MCF 10A (cell line): ENCODE results near the gene GLB1L3. TPM values are rescaled to one million over a fixed set of nuclear protein-coding genes. Genes with fewer than 3 reads are reported as not detected.

Source experiments
- BruUV-seq: library from RNA; stranded (reverse); fragments of 400-500 nt; replicated peaks from 2 replicates; lab custom pipeline; 2021; lab: Mats Ljungman, UMichigan
- CTCF ChIA-PET: fragments of 300-600 bp; sonication (Branson Sonifier 250); formaldehyde crosslinking; extraction: SDS; loops from one replicate; lab custom pipeline; 2021; ENCODE audit warnings: antibody characterized with exemption, inconsistent platforms; lab: Yijun Ruan, JAX
- POLR2A ChIA-PET: fragments of 300-600, 350-650 bp; sonication (Branson Sonifier 250); formaldehyde crosslinking; extraction: SDS; loops from one replicate; lab custom pipeline; 2020; ENCODE audit warnings: antibody characterized with exemption, inconsistent platforms; lab: Yijun Ruan, JAX
- DNase-seq: peaks from one replicate; pipeline ENCODE4 v3.0.0-alpha.2; 2018; ENCODE audit not compliant: unreplicated experiment
- H3K27ac Mint-ChIP-seq: one replicate; pipeline ENCODE4 v1.8.0; 2022; ENCODE audit warnings: mild to moderate bottlenecking, low read depth, mixed read lengths; ENCODE audit not compliant: unreplicated experiment
- H3K27me3 Mint-ChIP-seq: one replicate; pipeline ENCODE4 v1.8.0; 2022; ENCODE audit warnings: mixed read lengths; ENCODE audit not compliant: insufficient read depth, unreplicated experiment
- H3K36me3 Mint-ChIP-seq: one replicate; pipeline ENCODE4 v1.8.0; 2022; ENCODE audit warnings: mild to moderate bottlenecking, moderate library complexity, mixed read lengths; ENCODE audit not compliant: insufficient read depth, unreplicated experiment
- H3K4me1 Mint-ChIP-seq: one replicate; pipeline ENCODE4 v1.8.0; 2022; ENCODE audit warnings: mixed read lengths; ENCODE audit not compliant: insufficient read depth, unreplicated experiment
- H3K4me3 Mint-ChIP-seq: one replicate; pipeline ENCODE4 v1.8.0; 2022; ENCODE audit warnings: mild to moderate bottlenecking, moderate library complexity, mixed read lengths; ENCODE audit not compliant: unreplicated experiment
- H3K9me3 Mint-ChIP-seq: one replicate; pipeline ENCODE4 v1.8.0; 2022; ENCODE audit warnings: mixed read lengths; ENCODE audit not compliant: unreplicated experiment
- CTCF ChIP-seq: fragments of 200-600 bp; IDR thresholded peaks from one replicate; pipeline ENCODE4 v1.8.0; 2022; ENCODE audit warnings: antibody characterized with exemption, mild to moderate bottlenecking; ENCODE audit not compliant: unreplicated experiment
- intact Hi-C: fragments of 100-400 bp; cut with micrococcal nuclease; formaldehyde crosslinking; loops from 2 replicates; pipeline ENCODE4 v1.14.1; 2022
- total RNA-seq: library from RNA; stranded (reverse); gene quantifications from 2 replicates; pipeline ENCODE4 v1.2.3, GENCODE V29; 2022

GLB1L3 gene
- total RNA-seq, 1 experiment from 2014 or later, result not detected

GRCh38 chr11:134273317-134273712 is 2.9 kb upstream of the GLB1L3 start:
- no peak overlapping the region for H3K4me3 Mint-ChIP-seq
- no peaks in the 10 kb centered on the region for H3K36me3 Mint-ChIP-seq
- peaks cover 23% of the 10 kb centered on the region for H3K27me3 Mint-ChIP-seq
- POLR2A ChIA-PET, result interaction anchor here (0.6 to 1.6 kb wide), 3 partner anchors 13 to 143 kb away, joined by 3 to 4 read pairs (median 3); partner anchors contain the start of gene ACAD8
- no peak overlapping the region for H3K27ac Mint-ChIP-seq
- H3K4me1 Mint-ChIP-seq, result peaks cover 7% of the 10 kb centered on the region
- no peak for TF ChIP-seq CTCF
- intact Hi-C loops, result no loop called here
- no peak for DNase-seq
- CTCF ChIA-PET, result interaction anchor here (0.7 to 1.2 kb wide), 3 partner anchors 9 to 17 kb away, joined by 3 to 4 read pairs (median 3); no protein-coding TSS in a partner anchor
- no peaks in the 10 kb centered on the region for H3K9me3 Mint-ChIP-seq
- BruUV-seq, result no TSS peak

- Mint-ChIP-seq H3K9me3 (no peaks in the 10 kb centered on the region), H3K27ac (no peak overlapping the region), H3K4me1 (peaks cover 5% of the 10 kb centered on the region), H3K4me3 (no peak overlapping the region), H3K27me3 (peaks cover 23% of the 10 kb centered on the region), H3K36me3 (no peaks in the 10 kb centered on the region)
- no TSS peak for BruUV-seq
- DNase-seq, result no peak
- intact Hi-C loops, result no loop called here
- POLR2A ChIA-PET, result no interaction called here
- TF ChIP-seq CTCF, result no peak
- CTCF ChIA-PET, result interaction anchor here (1.0 kb wide), 1 partner anchor 11 kb away, joined by 4 read pairs; no protein-coding TSS in a partner anchor
These were observed 1.0 kb upstream of the GLB1L3 start for GRCh38 chr11:134275188-134275533.

- Mint-ChIP-seq H3K36me3 (no peaks in the 10 kb centered on the region), H3K4me1 (no peaks in the 10 kb centered on the region), H3K4me3 (no peak overlapping the region), H3K27ac (no peak overlapping the region), H3K9me3 (no peaks in the 10 kb centered on the region), H3K27me3 (peaks cover 23% of the 10 kb centered on the region)
- no peak for TF ChIP-seq CTCF
- CTCF ChIA-PET, result no interaction called here
- no TSS peak for BruUV-seq
- no peak for DNase-seq
- POLR2A ChIA-PET, result no interaction called here
- intact Hi-C loops, result no loop called here
These were observed 410 bp downstream of the GLB1L3 start for GRCh38 chr11:134276396-134277182.

GRCh38 chr11:134277183-134278001 is 1.2 kb downstream of the GLB1L3 start:
- intact Hi-C loops, result no loop called here
- no TSS peak for BruUV-seq
- H3K4me3 Mint-ChIP-seq, result no peak overlapping the region
- H3K9me3 Mint-ChIP-seq, result no peaks in the 10 kb centered on the region
- no peak for TF ChIP-seq CTCF
- no peak overlapping the region for H3K27ac Mint-ChIP-seq
- no peaks in the 10 kb centered on the region for H3K36me3 Mint-ChIP-seq
- H3K27me3 Mint-ChIP-seq, result peaks cover 23% of the 10 kb centered on the region
- DNase-seq, result no peak
- CTCF ChIA-PET, result interaction anchor here (2.7 kb wide), 1 partner anchor 15 kb away, joined by 14 read pairs; no protein-coding TSS in a partner anchor
- POLR2A ChIA-PET, result no interaction called here
- H3K4me1 Mint-ChIP-seq, result no peaks in the 10 kb centered on the region
